PFSK-1 (cell line): ENCODE results near the gene MPP2.

ENCODE experiments used
- POLR2AphosphoS5 ChIP-seq: IDR thresholded peaks from 2 replicates; pipeline ENCODE4 v1.6.1; 2012; ENCODE audit warnings: low read depth, mild to moderate bottlenecking, control low read depth, low read length, moderate library complexity
- SIN3A ChIP-seq: IDR thresholded peaks from 2 replicates; pipeline ENCODE4 v1.6.1; 2012; ENCODE audit warnings: mild to moderate bottlenecking, low read length, moderate library complexity, borderline replicate concordance; ENCODE audit not compliant: insufficient read depth
- TAF1 ChIP-seq: IDR thresholded peaks from 2 replicates; pipeline ENCODE4 v1.6.1; 2012; ENCODE audit warnings: low read length, control low read depth, borderline replicate concordance; ENCODE audit not compliant: insufficient read depth
- TF ChIP-seq, protein P1 (sequence below), 2 experiments: IDR thresholded peaks; 2 replicates each; pipeline versions ENCODE4 v1.6.1 to v1.8.0; 2011 to 2012; ENCODE audit warnings: low read depth in 2 of 2, low read length in 2 of 2, control low read depth in 1 of 2, inconsistent platforms in 1 of 2, mild to moderate bottlenecking in 1 of 2, moderate library complexity in 1 of 2; ENCODE audit not compliant: insufficient read depth in 1 of 2

- TF ChIP-seq POLR2AphosphoS5 (no peak), TAF1 (no peak), SIN3A (no peak)
- TF ChIP-seq, protein P1, sequence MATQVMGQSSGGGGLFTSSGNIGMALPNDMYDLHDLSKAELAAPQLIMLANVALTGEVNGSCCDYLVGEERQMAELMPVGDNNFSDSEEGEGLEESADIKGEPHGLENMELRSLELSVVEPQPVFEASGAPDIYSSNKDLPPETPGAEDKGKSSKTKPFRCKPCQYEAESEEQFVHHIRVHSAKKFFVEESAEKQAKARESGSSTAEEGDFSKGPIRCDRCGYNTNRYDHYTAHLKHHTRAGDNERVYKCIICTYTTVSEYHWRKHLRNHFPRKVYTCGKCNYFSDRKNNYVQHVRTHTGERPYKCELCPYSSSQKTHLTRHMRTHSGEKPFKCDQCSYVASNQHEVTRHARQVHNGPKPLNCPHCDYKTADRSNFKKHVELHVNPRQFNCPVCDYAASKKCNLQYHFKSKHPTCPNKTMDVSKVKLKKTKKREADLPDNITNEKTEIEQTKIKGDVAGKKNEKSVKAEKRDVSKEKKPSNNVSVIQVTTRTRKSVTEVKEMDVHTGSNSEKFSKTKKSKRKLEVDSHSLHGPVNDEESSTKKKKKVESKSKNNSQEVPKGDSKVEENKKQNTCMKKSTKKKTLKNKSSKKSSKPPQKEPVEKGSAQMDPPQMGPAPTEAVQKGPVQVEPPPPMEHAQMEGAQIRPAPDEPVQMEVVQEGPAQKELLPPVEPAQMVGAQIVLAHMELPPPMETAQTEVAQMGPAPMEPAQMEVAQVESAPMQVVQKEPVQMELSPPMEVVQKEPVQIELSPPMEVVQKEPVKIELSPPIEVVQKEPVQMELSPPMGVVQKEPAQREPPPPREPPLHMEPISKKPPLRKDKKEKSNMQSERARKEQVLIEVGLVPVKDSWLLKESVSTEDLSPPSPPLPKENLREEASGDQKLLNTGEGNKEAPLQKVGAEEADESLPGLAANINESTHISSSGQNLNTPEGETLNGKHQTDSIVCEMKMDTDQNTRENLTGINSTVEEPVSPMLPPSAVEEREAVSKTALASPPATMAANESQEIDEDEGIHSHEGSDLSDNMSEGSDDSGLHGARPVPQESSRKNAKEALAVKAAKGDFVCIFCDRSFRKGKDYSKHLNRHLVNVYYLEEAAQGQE (IDR thresholded peaks at IDR 0.05; ENCODE audit: insufficient read depth in 1 of 2, low read depth in 2 of 2, low read length in 2 of 2), result no peak
Measured at GRCh38 chr17:43917348-43918025, 10.2 kb upstream of the MPP2 start.
